Measurements from ENCODE around the gene IL6ST.
A peak's percentile ranks its signal among the peaks of the same experiment; 100 is the strongest.
"Not testable (repeated sequence)": the region's sequence is repeated elsewhere in the genome, so short reads cannot be mapped to it uniquely, and the experiment has no call there.

The IL6ST gene

GRCh38 chr5:55993013-55993412 is 1.8 kb downstream of the IL6ST start:
- no peak for TF ChIP-seq ZNF274 (IDR thresholded peaks at IDR 0.05; ENCODE audit: low read depth, low read length)
- peak overlapping the region; percentile 82 for H3K4me3 ChIP-seq (ENCODE audit: low read length)

DNA sequence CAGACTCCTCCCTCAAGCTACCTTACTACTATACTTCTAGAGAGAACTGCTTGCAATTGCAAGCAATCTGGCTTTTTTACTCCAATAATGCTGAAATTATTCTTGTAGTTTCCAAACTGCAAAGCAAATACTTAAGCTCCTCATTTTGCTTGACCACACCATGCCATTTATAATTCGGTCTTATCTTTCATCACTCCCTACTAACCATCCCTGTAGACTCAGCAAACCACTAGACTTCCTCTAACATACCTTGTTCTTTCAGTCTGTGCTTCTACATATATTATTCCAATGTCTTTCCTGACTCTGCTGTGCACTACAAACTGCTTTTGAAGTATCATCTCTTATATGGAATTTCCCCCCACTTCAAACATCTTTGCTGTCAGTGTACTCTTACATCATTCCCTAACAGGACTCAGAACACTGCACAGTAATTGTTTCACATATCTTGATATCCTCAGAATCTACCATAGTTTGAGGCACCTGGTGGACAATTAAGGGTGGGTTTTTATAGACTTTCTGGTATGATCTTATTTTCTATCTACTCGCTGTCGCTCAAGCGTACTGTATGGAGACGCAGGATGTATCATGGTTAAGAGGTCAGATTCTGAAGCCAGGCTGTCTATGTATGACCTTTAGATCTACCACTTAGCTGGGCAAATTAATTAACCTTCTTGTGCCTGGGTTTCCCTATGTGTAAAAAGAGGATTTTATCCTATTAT is 2.8 kb downstream of the IL6ST start:
- TF ChIP-seq ZNF274 (IDR thresholded peaks at IDR 0.05; ENCODE audit: low read depth, low read length): no peak
- peak overlapping the region; percentile 82; the same call in 1 of the 2 replicates for H3K4me3 ChIP-seq (ENCODE audit: low read length)

- not testable (repeated sequence) for H3K4me3 ChIP-seq (ENCODE audit: low read length)
These were observed 3.9 kb downstream of the IL6ST start for GRCh38 chr5:55990895-55991294.

DNA sequence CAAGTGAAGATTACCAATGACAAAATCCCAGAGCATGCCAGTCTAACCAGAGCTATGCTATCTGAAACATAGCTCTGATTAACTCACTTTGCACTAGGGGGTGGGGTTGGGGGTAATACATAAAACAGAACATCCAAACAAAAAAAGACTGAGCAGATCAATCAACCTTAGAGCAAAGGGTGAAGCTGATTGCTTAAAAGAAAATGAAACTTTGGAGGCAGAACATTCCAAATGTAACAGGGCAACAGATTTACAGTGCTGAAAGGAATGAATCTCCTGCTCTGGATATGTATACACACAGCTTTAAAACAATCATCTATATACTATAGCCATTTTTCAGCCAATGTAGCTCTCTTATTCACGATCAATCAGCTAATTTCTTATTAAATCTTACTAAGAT is 4.9 kb downstream of the IL6ST start:
- TF ChIP-seq ZNF274 (IDR thresholded peaks at IDR 0.05; ENCODE audit: low read depth, low read length): no peak
- no peak overlapping the region; the same call in 1 of the 2 replicates for H3K4me3 ChIP-seq (ENCODE audit: low read length)

DNA sequence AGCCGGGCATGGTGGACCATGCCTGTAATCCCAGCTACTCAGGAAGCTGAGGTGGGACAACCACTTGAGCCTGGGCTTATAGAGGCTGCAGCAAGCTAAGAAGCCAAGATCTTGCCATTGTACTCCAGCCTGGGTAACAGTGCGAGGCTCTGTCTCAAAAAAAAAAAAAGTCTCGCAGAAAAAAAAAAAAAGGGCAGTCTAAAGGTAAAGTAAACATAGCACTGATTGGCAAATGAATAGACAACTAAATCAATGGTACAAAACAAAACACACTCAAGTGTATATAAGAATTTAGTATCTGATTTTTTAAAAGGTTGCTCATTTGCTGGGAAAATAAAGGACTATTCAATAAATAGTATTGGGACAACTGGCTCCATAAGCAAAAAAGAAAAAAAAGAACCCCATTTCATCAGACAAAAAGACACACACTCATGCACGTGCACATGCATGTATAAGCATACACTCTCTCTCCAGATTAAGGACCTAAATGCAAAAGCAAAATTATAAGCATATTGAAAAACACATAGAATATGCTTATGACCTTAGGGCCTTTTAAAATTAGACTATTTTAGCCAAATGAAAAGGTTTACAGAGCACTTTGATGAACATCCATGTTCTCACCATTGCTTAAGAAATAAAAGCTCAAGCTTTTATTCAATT is 5.7 kb downstream of the IL6ST start:
- TF ChIP-seq ZNF274 (IDR thresholded peaks at IDR 0.05; ENCODE audit: low read depth, low read length): no peak
- H3K4me3 ChIP-seq (ENCODE audit: low read length): no peak overlapping the region; the same call in 1 of the 2 replicates

DNA sequence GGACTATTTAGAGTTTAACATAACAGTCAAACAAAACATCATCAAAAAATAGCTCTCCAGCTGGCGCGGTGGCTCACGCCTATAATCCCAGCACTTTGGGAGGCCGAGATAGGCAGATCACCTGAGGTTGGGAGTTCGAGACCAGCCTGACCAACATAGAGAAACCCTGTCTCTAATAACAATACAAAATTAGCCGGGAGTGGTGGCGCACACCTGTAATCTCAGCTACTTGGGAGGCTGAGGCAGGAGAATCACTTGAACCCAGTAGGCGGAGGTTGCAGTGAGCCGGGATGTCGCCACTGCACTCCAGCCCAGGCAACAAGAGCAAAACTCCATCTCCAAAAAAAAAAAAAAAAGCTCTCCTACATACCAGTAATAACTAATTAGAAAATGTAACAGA is 6.3 kb downstream of the IL6ST start:
- H3K4me3 ChIP-seq (ENCODE audit: low read length): not testable (repeated sequence)

DNA sequence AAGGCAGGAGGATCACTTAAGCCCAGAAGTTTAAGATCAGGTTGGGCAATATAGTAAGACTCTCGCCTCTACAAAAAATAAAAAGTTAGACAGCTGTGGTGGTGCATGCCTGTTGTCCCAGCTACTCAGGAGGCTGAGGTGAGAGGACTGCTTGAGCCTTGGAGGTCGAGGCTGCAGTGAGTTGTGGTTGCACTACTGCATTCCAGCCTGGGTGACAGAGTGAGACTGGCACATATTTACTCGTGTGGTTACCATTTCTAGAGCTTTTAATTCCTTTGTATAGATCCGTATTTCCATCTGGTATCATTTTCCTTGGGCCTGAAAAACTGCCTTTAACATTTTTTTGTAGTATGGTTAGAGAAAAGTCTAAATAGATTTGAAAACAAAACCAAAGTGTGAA is 7.8 kb downstream of the IL6ST start:
- no peak overlapping the region for H3K4me3 ChIP-seq (ENCODE audit: low read length)
- TF ChIP-seq ZNF274 (IDR thresholded peaks at IDR 0.05; ENCODE audit: low read depth, low read length): no peak

DNA sequence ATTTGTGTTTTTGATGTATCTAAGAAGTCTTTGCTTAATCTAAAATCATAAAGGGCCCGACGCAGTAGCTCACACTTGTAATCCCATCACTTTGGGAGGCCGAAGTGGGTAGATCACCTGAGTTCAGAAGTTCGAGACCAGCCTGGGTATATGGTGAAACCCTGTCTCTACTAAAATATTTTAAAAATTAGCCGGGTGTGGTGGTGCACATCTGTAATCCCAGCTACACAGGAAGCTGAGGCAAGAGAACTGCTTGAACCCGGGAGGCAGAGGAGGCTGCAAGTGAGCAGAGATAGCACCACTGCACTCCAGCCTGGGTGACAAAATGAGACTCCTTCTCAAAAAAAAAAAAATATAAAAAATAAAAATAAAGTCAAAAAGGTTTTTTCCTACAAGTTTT is 9.6 kb downstream of the IL6ST start:
- TF ChIP-seq ZNF274 (IDR thresholded peaks at IDR 0.05; ENCODE audit: low read depth, low read length): no peak
- H3K4me3 ChIP-seq (ENCODE audit: low read length): no peak overlapping the region

GRCh38 chr5:55983986-55984385 is 10.8 kb downstream of the IL6ST start:
- no peak overlapping the region for H3K4me3 ChIP-seq (ENCODE audit: low read length)
- no peak for TF ChIP-seq ZNF274 (IDR thresholded peaks at IDR 0.05; ENCODE audit: low read depth, low read length)

DNA sequence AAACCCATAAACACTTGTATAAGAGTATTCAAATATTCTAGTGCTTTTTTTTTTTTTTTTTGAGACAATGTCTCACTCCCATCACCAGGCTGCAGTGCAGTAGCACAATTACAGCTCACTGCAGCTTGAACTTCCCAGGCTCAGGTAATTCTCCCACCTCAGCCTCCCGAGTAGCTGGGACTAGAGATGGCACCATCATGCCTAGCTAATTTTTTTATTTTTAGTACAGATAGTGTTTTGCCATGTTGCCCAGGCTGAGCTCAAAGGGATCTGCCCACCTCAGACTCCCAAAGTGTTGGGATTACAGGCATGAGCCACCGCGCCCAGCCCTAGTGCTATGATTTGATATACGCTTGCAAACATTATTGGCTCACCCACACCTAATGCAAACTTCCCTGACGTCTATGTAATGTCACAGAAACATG is 11.8 kb downstream of the IL6ST start:
- TF ChIP-seq ZNF274 (IDR thresholded peaks at IDR 0.05; ENCODE audit: low read depth, low read length): no peak
- no peak overlapping the region for H3K4me3 ChIP-seq (ENCODE audit: low read length)

- TF ChIP-seq ZNF274 (IDR thresholded peaks at IDR 0.05; ENCODE audit: low read depth, low read length): no peak
- H3K4me3 ChIP-seq (ENCODE audit: low read length): no peak overlapping the region
These were observed 21.5 kb downstream of the IL6ST start for GRCh38 chr5:55973296-55973695.

- no peak for TF ChIP-seq ZNF274 (IDR thresholded peaks at IDR 0.05; ENCODE audit: low read depth, low read length)
- H3K4me3 ChIP-seq (ENCODE audit: low read length): no peak overlapping the region
These were observed 24.8 kb downstream of the IL6ST start for GRCh38 chr5:55969956-55970355.

DNA sequence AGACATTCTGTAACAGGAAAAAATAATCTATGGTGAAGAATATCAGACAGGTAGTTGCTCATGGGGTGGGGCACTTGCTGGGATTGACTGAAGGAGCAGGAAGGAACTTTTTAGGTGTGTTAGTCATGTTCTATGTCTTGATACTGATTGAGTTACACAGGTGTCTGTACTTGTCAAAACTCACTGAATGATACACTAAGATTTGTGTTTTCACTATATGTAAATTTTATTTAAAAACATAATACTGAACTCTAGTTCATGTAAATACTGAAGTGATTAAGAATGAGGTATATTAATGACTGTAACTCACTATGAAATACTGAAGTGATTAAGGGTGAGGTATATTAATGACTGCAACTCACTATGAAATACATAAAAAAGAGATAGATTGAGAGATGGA is 28.5 kb downstream of the IL6ST start:
- TF ChIP-seq ZNF274 (IDR thresholded peaks at IDR 0.05; ENCODE audit: low read depth, low read length): no peak
- no peak overlapping the region for H3K4me3 ChIP-seq (ENCODE audit: low read length)

DNA sequence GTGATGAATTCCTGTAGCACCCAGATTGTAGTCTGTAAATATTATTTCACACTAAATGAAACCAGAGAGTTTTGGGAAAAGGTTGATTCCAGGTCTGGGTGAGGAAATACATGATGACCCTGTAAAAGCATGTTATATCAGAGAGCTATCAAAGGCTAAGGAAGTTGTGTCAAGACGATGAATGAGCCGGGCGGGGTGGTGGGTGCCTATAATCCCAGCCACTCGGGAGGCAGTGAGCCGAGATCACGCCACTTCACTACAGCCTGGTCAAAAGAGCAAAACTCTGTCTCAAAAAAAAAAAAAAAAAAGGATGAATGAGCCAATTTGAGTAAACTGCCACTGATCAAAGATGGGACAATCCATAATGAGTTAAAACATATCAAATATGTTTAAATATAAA is 29.2 kb downstream of the IL6ST start:
- H3K4me3 ChIP-seq (ENCODE audit: low read length): no peak overlapping the region
- no peak for TF ChIP-seq ZNF274 (IDR thresholded peaks at IDR 0.05; ENCODE audit: low read depth, low read length)

DNA sequence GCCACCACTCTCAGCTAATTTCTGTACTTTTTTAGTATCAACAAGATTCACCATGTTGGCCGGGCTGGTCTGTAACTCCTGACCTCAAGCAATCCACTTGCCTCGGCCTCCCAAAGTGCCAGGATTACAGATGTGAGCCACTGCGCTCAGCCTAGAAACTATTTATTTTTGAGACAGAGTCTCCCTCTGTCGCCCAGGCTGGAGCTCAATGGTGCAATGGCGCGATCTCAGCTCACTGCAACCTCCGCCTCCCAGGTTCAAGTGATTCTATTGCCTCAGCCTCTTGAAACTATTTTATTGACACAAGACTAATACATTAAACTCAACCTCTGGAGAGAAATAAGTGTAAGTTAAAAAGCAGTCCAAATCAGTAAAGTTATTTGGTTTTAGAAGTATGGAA is 34.0 kb downstream of the IL6ST start:
- TF ChIP-seq ZNF274 (IDR thresholded peaks at IDR 0.05; ENCODE audit: low read depth, low read length): no peak

GRCh38 chr5:55959208-55959607 is 35.6 kb downstream of the IL6ST start:
- no peak for TF ChIP-seq ZNF274 (IDR thresholded peaks at IDR 0.05; ENCODE audit: low read depth, low read length)
- H3K4me3 ChIP-seq (ENCODE audit: low read length): no peak overlapping the region

More for the DNA sequence above, 34.0 kb downstream of the IL6ST start:
- no peak overlapping the region for H3K4me3 ChIP-seq (ENCODE audit: low read length)

GRCh38 chr5:55941154-55941553 is 53.6 kb downstream of the IL6ST start:
- not testable (repeated sequence) for H3K4me3 ChIP-seq (ENCODE audit: low read length)

DNA sequence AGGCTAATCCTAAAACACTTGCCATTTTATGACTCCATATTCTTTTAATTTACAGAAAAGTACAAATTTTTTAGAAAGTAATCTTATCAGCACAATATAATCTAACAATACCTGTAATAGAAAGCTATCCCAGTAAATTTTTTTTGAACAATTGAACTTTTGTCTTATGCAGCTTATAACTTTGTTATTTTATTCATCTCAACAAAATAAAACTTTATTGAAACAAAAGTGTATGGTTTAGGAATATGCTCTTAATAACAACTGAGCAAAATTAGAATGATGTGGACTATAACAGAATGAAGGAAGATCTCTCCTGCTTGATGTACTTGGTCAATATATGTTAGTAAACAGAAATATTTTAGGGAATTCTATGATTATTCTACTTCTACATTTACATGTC is 57.2 kb downstream of the IL6ST start:
- not testable (repeated sequence) for H3K4me3 ChIP-seq (ENCODE audit: low read length)

All from GM08714 (cell line).